Suprapubic skin (tissue), 4 donors: ENCODE data around the gene TRIM63. TPM values are rescaled to one million over a fixed set of nuclear protein-coding genes. Genes with fewer than 3 reads are reported as not detected.

Source experiments
- DNase-seq, 2 donors: peaks; one replicate each; pipeline ENCODE4 v3.0.0-alpha.2; 2019; ENCODE audit warnings: low spot score in 2 of 2
- H3K27ac ChIP-seq: fragments of 200-600 bp; sonication (generic); one replicate; pipeline ENCODE4 v1.5.1; 2019
- H3K27me3 ChIP-seq: fragments of 200-600 bp; sonication (generic); one replicate; pipeline ENCODE4 v1.5.1; 2019
- H3K36me3 ChIP-seq: fragments of 200-600 bp; sonication (generic); one replicate; pipeline ENCODE4 v1.5.1; 2019
- H3K4me1 ChIP-seq: fragments of 200-600 bp; sonication (generic); one replicate; pipeline ENCODE4 v1.5.1; 2019
- H3K4me3 ChIP-seq: fragments of 200-600 bp; sonication (generic); one replicate; pipeline ENCODE4 v1.5.1; 2019; ENCODE audit warnings: mild to moderate bottlenecking
- H3K9me3 ChIP-seq: fragments of 200-600 bp; sonication (generic); one replicate; pipeline ENCODE4 v1.5.1; 2019
- EP300 ChIP-seq: sonication (generic); formaldehyde crosslinking; IDR thresholded peaks from one replicate; pipeline ENCODE4 v1.6.1; 2017; ENCODE audit warnings: antibody characterized with exemption
- POLR2A ChIP-seq, 2 donors: fragments of 450-650 bp; IDR thresholded peaks; one replicate each; pipeline ENCODE4 v1.6.1; 2017; ENCODE audit warnings: antibody characterized with exemption in 2 of 2, mild to moderate bottlenecking in 2 of 2, moderate library complexity in 2 of 2
- POLR2AphosphoS5 ChIP-seq, 3 donors: sonication (generic); formaldehyde crosslinking; IDR thresholded peaks; one replicate each; pipeline ENCODE4 v1.6.1; 2017; ENCODE audit warnings: antibody characterized with exemption in 3 of 3
- WGBS: methylation state at CpG from one replicate; pipeline ENCODE4 v1.1.5; 2018; 5-methylcytosine and 5-hydroxymethylcytosine counted together
- total RNA-seq, 4 donors: library from RNA; depleted of rRNA; stranded (reverse); fragments of >200 nt; gene quantifications; one replicate each; pipeline ENCODE4 v1.1.0, GENCODE V29; 2016
- TF ChIP-seq, protein P1 (sequence below), 2 donors: fragments of 200-600 bp in 1 of 2; fragments of 450-650 bp in 1 of 2; sonication (generic) in 1 of 2; IDR thresholded peaks; one replicate each; pipeline ENCODE4 v1.5.1; 2016 to 2019; ENCODE audit warnings: antibody characterized with exemption in 2 of 2, mild to moderate bottlenecking in 1 of 2, moderate library complexity in 1 of 2

TRIM63 gene
- total RNA-seq, 4 donors from 2014 or later = 0.42 to 2.4 (median 1.5) TPM

DNA sequence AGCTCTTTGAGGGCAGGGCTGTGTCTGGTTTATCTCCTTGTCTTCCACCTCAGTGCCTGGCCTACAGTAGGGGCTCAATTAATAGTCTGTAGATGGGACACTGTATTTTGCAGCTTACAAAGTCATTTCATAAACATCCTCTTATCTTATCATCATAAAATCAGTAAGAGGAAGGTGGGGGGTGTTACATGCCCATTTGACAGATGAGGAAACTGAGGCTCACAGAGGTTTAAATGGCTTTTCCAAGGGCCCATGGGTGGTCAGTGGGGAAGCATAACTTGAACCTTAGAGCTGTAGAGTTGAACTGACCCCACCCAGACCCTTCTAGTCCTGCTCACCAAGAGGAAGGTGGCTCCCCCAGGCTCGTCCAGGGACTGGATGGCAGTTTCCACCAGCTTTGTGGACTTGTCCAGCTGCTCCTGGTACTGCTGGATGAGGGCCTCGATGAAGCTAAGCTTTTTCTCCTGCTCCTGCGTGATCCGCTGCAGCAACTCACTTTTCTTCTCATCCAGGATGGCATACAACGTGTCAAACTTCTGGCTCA, 9.3 kb downstream of the TRIM63 start:
- Histone ChIP-seq H3K4me3 (no peak overlapping the region), H3K9me3 (no peaks in the 10 kb centered on the region), H3K27me3 (peaks cover 13% of the 10 kb centered on the region), H3K27ac (no peak overlapping the region), H3K4me1 (no peaks in the 10 kb centered on the region), H3K36me3 (peaks cover 2% of the 10 kb centered on the region)
- 86% methylated on average over 5 of the region's 5 CpGs for WGBS
- TF ChIP-seq POLR2A (IDR thresholded peaks at IDR 0.05) (no peak), EP300 (no peak), POLR2AphosphoS5 (IDR thresholded peaks at IDR 0.05) (no peak)
- TF ChIP-seq, protein P1, sequence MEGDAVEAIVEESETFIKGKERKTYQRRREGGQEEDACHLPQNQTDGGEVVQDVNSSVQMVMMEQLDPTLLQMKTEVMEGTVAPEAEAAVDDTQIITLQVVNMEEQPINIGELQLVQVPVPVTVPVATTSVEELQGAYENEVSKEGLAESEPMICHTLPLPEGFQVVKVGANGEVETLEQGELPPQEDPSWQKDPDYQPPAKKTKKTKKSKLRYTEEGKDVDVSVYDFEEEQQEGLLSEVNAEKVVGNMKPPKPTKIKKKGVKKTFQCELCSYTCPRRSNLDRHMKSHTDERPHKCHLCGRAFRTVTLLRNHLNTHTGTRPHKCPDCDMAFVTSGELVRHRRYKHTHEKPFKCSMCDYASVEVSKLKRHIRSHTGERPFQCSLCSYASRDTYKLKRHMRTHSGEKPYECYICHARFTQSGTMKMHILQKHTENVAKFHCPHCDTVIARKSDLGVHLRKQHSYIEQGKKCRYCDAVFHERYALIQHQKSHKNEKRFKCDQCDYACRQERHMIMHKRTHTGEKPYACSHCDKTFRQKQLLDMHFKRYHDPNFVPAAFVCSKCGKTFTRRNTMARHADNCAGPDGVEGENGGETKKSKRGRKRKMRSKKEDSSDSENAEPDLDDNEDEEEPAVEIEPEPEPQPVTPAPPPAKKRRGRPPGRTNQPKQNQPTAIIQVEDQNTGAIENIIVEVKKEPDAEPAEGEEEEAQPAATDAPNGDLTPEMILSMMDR (IDR thresholded peaks at IDR 0.05) = no peak
- no peak for DNase-seq

DNA sequence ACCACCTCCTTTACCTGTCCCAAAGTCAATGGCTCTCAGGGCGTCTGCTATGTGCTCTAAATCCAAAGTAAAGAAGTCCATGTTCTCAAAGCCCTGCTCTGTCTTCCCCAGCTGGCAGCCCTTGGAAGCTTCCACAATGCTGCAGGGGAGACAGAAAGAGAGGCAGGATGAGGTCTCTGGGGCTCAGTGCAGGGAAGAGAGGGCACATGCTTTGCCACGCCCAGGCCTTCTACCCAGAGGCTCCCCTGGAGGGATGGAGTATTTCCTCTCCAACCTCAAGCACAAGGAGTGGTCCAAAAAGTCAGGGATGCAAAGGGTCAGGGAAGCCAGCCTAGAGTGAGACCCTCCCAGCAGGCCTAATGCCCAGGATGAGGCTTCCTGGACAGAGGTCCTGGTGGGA, 10.2 kb downstream of the TRIM63 start:
- no peak for DNase-seq
- 83% methylated on average over 1 of the region's 2 CpGs for WGBS
- TF ChIP-seq EP300 = no peak
- no peak for TF ChIP-seq POLR2A (IDR thresholded peaks at IDR 0.05)
- TF ChIP-seq, protein P1 (IDR thresholded peaks at IDR 0.05) = no peak
- TF ChIP-seq POLR2AphosphoS5 (IDR thresholded peaks at IDR 0.05) = no peak
- peaks cover 2% of the 10 kb centered on the region for H3K36me3 ChIP-seq
- no peak overlapping the region for H3K4me3 ChIP-seq
- H3K27me3 ChIP-seq = peaks cover 22% of the 10 kb centered on the region
- no peaks in the 10 kb centered on the region for H3K4me1 ChIP-seq
- H3K9me3 ChIP-seq = no peaks in the 10 kb centered on the region
- no peak overlapping the region for H3K27ac ChIP-seq

DNA sequence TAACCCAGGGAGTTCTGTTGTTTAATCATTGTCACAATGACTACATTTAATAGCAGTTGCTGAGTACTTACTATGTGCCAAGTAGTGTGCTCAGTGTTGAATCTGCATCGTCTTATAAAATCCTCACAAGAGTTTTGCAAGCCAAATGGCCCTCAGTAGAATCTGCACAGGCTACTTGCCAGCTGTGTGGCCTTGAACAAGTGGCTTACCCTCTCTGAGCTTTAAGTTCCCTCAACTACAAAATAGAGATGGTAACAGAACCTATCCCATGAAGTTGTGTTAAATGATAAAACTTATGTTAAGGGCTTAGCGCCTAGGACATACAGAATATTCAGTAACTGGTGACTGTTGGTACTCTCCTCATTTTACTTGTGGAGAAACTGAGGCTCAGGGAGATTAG, 12.4 kb downstream of the TRIM63 start:
- Histone ChIP-seq H3K27ac (no peak overlapping the region), H3K9me3 (no peaks in the 10 kb centered on the region), H3K27me3 (peaks cover 30% of the 10 kb centered on the region), H3K4me3 (no peak overlapping the region), H3K36me3 (no peaks in the 10 kb centered on the region), H3K4me1 (no peaks in the 10 kb centered on the region)
- TF ChIP-seq POLR2AphosphoS5 (IDR thresholded peaks at IDR 0.05) (no peak), EP300 (no peak), POLR2A (IDR thresholded peaks at IDR 0.05) (no peak)
- TF ChIP-seq, protein P1 (IDR thresholded peaks at IDR 0.05) = no peak
- 76% methylated on average over 2 of the region's 2 CpGs for WGBS
- no peak for DNase-seq

DNA sequence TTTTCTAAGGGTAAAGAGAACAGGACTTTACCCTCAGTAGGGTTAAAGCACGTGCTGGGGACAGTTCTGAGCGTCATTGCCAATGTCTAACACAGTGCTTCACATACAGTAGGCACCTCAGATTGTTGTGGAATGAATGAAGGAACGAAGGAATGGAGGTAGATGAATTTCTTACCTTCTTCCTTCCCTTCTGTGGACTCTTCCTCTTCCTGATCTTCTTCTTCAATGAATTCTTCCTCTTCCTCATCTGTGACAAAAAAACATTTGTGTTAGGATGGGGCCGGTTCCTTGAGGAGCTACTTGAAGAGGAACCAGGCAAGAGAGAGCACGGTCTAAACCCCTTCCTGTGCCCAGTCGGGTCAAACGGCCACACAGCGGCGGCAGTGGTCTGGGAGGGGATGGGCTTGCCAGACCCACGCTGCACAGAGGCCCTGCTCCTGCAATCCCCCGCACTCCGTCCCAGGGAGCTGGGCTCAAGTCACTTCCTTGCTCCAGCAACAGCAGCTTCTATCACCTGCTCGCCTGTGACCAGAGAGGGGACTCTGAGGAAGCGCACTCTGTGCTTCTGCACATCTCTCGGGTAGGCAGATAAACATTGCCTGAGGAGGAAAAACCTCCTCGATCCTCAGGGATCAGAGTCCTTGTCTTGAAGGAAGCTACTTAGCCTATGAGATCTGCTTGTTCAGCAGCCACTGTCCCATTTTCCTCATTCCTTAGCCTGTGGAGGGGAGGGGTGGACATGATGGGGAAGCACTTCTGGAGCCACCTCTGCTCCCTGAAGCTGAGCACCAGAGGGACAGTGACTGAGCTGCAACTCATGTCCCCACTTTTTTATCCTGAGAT, 13.5 kb downstream of the TRIM63 start:
- peaks cover 38% of the 10 kb centered on the region for H3K27me3 ChIP-seq
- H3K4me1 ChIP-seq = no peaks in the 10 kb centered on the region
- no peaks in the 10 kb centered on the region for H3K9me3 ChIP-seq
- H3K36me3 ChIP-seq = no peaks in the 10 kb centered on the region
- 55% methylated on average over 14 of the region's 16 CpGs for WGBS
- DNase-seq = no peak
- TF ChIP-seq, protein P1 (IDR thresholded peaks at IDR 0.05) = no peak
- no peak for TF ChIP-seq POLR2A (IDR thresholded peaks at IDR 0.05)
- TF ChIP-seq POLR2AphosphoS5 (IDR thresholded peaks at IDR 0.05) = no peak
- TF ChIP-seq EP300 = no peak
- no peak overlapping the region for H3K4me3 ChIP-seq
- H3K27ac ChIP-seq = no peak overlapping the region

DNA sequence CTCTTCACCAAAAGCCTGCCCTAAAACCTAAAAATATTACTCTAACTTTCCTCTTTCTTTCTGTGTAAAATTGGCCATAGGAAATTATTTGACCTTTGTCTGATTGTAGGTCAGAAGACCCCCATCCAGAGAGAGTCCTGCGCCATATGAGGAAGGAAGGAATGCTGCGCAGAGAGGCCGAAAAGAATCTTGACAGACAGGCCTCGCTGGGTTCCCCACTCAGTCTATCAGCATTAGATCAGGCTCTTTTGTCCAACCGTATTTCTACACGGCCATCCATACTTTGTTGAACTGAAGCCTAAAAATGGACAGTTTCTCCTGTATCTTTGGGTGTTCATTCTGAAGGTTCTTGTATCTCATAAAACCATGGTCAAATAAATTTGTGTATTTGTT, 17.2 kb downstream of the TRIM63 start:
- peaks cover 18% of the 10 kb centered on the region for H3K4me1 ChIP-seq
- no peak overlapping the region for H3K4me3 ChIP-seq
- 92% methylated on average over 6 of the region's 6 CpGs for WGBS
- DNase-seq = no peak
- TF ChIP-seq POLR2A (IDR thresholded peaks at IDR 0.05) = no peak
- no peak for TF ChIP-seq EP300
- TF ChIP-seq POLR2AphosphoS5 (IDR thresholded peaks at IDR 0.05) = no peak
- TF ChIP-seq, protein P1 (IDR thresholded peaks at IDR 0.05) = no peak
- H3K36me3 ChIP-seq = no peaks in the 10 kb centered on the region
- no peak overlapping the region for H3K27ac ChIP-seq
- H3K9me3 ChIP-seq = no peaks in the 10 kb centered on the region
- H3K27me3 ChIP-seq = peaks cover 73% of the 10 kb centered on the region
